GM21447 (cell line): ENCODE results near the gene MAU2.
"Not testable (repeated sequence)": the region's sequence is repeated elsewhere in the genome, so short reads cannot be mapped to it uniquely, and the experiment has no call there.

Source experiments
- ATAC-seq: cut with Tn5 transposase; IDR thresholded peaks from one replicate; pipeline ENCODE4 v1.9.1; 2021; ENCODE audit not compliant: unreplicated experiment

Gene MAU2

GRCh38 chr19:19381007-19381926 is 60.6 kb downstream of the MAU2 start:
- no peak for ATAC-seq

DNA sequence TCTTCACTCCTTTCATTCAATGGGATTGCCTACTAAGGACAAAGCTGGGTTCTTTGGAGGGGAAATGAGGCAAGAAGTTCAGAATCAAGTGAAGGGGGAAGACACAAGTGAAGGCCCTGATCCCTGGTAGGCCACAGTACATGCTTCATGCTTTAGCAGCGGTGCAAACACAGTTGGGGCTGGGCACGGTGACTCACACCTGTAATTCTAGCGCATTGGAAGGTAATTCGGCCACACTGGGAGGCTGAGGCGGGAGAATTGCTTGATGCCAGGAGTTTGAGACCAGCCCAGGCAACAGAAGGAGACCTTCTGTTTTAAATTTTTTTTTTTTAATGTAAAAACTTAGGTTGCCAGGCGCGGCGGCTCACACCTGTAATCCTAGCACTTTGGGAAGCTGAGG is 61.5 kb downstream of the MAU2 start:
- ATAC-seq = no peak

DNA sequence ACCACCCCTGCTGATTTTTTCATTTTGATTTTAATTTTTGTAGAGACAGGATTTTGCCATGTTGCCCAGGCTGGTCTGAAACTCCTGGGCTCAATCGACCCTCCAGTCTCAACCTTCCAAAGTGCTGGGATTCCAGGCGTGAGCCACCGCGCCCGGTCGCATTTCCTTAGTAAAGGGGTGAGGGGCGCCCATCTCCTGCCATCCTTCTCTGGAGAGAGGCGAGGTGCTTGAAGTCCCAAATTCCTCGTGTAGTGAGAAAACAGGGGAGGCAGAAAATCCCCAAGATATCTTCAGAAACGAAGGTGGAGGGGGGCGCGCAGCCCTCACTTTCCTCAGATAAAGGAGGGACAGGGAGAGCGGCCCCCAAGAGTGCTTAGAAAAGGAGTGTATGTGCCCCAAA is 63.9 kb downstream of the MAU2 start:
- no peak for ATAC-seq

GRCh38 chr19:19385131-19385895 is 64.7 kb downstream of the MAU2 start:
- ATAC-seq = peak; percentile 87

GRCh38 chr19:19385896-19386869 is 65.6 kb downstream of the MAU2 start:
- ATAC-seq = peak; percentile 19

DNA sequence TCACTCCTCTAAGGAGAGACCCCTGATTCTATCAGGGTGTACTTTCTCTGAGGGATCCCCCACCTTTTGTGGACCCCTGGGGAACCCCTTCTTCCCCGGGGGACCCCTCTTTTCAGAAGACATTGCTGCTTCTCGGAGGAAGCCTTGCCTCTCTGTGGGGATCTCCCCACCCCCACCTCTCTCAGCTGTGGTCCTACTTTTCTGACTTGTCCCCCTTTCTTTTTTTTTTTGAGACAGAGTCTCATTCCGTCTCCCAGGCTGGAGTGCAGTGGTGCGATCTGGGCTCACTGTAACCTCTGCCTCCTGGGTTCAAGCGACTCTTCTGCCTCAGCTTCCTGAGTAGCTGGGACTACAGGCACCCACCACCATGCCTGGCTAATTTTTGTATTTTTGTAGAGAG is 66.5 kb downstream of the MAU2 start:
- no peak for ATAC-seq

DNA sequence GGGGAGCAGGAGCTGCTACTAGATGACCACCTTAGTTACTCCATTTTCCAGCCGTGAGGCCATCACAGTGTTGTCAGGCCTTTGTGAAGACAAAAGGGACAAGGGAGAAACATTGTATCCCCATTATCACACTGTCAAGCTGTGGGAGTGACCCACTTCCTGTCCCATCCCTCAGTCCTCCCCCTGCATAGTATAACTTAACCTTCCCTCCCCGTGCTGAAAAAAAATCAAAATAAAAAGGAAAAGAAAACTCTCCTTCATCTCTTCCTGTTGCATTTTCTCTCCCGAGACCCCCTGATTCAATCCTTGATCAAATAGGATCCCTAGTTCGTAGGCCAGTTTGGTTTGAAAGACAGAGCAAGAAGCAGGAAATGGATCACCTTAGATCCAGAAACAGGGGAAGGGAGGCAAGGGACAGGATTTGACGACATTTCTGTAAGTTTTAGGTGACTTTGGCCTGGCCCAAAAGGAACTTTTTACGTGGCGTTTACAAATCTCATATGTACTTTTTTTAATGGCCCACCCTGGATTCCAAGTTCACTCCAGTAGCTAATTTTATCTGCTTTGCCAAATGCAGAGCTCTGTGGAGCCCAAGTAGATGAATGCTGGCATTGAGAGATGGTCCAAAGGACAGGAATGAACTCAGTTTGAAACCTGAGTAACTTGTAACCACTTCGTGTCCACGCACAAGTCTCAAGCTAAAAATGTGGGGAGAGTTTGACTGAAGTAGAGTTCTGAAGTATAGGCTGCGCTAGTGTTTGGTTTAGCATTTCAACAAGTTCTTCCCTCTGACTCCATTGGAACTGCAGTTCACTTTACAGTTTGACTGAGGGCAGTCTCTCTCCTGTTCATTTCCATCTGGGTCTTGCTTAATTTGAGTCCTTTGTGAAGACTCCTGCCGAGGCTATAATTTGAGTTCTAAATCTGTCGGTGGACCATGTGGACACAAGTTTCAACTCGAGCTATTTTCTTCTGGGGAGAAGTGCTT is 68.2 kb downstream of the MAU2 start:
- ATAC-seq = no peak

DNA sequence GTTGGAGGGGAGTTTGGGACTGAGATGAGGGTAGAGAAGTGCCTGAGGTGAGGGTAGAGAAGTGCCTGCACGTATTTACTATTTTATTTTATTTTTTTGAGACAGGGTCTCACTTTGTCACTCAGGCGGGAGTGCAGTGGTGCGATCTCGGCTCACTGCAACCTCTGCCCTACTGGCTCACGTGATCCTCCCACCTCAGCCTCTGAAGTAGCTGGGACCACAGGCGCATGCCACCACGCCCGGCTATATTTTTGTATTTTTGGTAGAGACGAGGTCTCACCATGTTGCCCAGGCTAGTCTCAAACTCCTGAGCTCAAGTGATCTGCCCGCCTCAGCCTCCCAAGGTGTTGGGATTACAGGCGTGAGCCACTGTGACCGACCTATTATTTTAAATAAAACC is 69.1 kb downstream of the MAU2 start:
- ATAC-seq = not testable (repeated sequence)

DNA sequence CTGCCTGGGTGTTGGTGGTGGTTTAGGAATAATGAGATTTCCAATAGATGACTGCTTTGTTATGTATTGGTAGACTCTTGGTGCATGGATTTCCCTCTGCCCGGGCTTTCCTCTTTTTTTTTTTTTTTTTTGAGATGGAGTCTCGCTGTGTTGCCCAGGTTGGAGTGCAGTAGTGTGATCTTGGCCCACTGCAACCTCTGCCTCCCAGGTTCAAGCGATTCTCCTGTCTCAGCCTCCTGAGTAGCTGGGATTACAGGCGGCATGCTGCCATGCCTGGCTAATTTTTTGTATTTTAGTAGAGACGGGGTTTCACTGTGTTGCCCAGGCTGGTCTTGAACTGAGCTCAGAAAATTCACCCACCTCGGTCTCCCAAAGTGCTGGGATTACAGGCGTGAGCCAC is 73.7 kb downstream of the MAU2 start:
- not testable (repeated sequence) for ATAC-seq

GRCh38 chr19:19399733-19400433 is 79.3 kb downstream of the MAU2 start:
- no peak for ATAC-seq

- ATAC-seq = no peak
Observed at GRCh38 chr19:19402656-19403372, 82.2 kb downstream of the MAU2 start.

DNA sequence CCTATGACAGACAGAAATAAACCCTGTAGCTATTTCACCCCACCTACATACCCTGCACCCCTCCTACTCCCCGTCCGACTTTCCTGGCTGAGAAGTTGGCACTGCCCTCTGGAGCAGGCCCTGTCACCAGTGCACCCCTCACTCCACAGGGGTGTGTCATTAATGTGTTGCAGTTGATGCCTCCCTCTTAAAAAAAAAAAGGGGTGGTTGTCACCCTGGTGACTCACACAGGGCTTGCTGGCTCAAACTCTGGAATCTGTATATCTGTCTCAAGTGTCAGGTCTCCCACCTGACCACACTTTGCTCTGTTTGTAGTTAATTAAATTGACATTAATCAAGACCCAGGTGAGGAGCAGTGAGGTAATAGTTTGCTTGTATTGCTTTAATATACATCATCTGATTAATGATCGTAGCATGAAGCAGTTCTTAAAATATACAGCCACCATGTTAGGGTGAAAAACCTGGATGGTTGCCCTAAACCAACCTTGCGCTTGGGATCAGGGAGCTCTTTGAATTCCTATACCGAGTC is 82.8 kb downstream of the MAU2 start:
- no peak for ATAC-seq

- peak; percentile 55 for ATAC-seq
Observed at GRCh38 chr19:19404879-19405860, 84.5 kb downstream of the MAU2 start, which contains the start of gene GATAD2A. Gene GATAD2A (plus strand): TSS chr19:19405675. CDS start chr19:19465346, 59,671 bp downstream.

DNA sequence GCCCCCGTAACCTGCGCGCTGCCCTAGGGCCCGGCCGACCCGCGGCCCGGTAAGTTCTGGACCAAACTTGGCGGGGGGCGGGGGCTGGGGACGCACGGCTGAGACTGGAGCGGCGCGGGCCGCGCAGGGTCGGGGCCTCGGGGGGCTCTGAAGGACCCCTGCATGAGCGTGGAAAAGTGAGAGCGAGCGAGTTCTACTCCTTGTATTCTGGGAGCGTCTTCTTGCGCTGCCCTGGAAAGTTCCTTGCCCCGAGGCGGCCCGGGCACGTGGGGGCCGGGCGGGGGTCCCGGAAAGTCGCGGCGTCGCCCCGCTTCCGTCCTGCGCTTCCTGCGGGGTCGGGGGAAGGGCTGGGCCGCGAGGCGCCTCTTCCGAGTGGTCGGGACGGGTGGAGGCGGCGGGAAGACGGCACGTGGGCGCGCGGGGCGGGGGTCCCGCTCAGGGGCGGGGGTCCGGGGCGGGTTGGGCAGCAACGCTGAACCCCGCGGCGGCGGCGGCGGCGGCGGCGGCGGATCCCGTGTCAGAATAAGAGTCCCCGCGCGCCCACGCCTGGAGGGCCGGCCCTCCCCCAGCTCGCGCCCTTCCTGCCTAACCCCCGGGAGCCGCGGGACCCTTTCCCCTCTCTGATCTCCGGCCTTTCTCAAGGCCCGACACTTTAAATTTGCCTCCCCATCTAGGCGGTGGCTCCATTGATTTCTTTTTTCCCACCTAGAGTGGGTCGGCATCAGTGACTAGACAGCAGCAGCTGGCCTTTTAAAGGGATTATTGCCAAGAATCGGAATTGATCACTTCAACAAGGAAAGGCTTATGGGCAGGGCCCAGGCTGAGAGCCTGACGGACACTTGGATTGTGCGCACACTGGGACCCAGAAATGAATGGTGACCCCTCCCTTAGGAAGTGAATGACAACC is 85.6 kb downstream of the MAU2 start:
- peak; percentile 17 for ATAC-seq

DNA sequence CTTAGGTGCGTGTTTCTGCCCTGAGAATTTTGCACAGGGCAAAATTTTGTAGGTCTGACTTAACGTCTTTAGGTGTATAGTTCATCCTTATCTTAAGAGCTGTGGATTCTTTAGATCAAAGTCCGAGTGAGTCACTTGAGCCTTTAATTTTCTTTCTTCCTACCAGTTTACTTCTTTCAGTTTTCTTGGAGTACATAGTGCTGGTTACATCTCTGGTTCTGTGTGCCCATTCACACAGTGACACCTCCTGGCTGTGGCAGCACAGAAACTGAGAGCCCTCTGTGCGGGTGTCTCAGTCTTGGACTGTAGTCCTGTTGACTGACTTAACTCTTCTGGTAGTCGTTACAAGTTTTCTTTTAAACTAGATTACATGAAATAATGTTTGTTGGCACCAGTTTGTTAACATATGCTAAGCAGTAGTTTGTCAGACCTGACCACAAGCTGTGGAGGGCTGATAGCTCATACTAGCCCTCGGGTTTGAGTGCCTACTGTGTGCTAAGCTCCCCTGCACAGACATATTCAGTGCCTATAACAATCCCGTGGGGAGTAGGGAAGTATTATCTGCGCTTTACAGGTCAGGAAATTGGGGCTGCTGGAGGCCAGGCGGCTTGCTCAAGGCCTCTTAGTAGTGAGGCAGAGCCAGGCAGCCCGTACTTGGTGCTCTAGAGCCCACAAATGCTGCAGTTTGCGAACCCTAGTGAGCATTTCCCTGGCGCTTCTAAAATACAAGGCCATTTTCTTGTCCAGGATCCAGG is 86.4 kb downstream of the MAU2 start:
- peak; percentile 38 for ATAC-seq
